ENCODE data around the gene ATRNL1. TPM values are rescaled to one million over a fixed set of nuclear protein-coding genes. Genes with fewer than 3 reads are reported as not detected.

Gene ATRNL1
- total RNA-seq, 4 donors from 2014 or later, result 0.34 to 1.1 (median 0.55) TPM

DNA sequence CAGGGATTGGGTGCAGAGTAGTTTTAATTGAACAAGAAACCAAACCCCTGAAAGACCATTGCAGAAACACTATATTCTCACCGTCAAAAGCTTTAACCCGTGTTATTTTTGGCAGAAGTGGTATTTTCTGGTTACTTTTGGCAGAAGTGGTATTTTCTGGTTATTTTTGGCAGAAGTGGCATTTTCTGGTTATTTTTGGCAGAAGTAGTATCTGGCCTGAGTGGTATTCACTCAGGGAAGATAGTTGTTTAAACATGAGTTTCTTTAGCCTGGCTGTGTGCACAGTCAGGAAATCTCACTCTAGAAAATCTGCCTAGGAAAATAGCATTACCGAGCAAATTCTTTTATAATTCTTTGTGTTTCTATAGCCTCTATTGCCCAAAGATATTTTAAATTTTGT is 857.2 kb downstream of the ATRNL1 start:
- intact Hi-C loops (cut with DNase I; ENCODE audit: low total_unique reads), result no loop called here
- no peak overlapping the region for H3K4me3 ChIP-seq (ENCODE audit: low read depth, poor library complexity, severe bottlenecking)
- TF ChIP-seq POLR2A (IDR thresholded peaks at IDR 0.05), result no peak
- TF ChIP-seq, protein P1, sequence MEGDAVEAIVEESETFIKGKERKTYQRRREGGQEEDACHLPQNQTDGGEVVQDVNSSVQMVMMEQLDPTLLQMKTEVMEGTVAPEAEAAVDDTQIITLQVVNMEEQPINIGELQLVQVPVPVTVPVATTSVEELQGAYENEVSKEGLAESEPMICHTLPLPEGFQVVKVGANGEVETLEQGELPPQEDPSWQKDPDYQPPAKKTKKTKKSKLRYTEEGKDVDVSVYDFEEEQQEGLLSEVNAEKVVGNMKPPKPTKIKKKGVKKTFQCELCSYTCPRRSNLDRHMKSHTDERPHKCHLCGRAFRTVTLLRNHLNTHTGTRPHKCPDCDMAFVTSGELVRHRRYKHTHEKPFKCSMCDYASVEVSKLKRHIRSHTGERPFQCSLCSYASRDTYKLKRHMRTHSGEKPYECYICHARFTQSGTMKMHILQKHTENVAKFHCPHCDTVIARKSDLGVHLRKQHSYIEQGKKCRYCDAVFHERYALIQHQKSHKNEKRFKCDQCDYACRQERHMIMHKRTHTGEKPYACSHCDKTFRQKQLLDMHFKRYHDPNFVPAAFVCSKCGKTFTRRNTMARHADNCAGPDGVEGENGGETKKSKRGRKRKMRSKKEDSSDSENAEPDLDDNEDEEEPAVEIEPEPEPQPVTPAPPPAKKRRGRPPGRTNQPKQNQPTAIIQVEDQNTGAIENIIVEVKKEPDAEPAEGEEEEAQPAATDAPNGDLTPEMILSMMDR (IDR thresholded peaks at IDR 0.05), result no peak
- WGBS, 2 donors, result 68 to 69% methylated on average over 3 of the region's 3 CpGs
- no peak for DNase-seq (ENCODE audit: low spot score in 2 of 2)

DNA sequence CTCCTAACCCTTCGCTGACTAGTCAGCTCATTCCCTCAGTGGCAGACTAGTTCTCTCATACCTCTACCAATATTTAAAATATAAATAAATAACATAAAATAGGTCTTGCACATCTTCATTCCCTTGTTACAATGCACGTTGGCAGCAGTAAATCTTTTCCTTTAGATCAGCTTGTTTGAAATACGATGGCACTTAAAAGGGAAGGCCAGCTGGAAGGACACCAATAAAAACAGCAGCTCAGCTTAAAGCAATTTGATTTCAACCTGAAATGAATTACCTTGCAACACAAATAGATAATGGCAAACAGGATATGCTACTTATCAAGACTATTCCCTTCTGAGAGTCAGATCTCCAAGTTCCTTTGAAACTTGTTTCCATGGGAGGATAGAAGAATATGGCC is 858.1 kb downstream of the ATRNL1 start:
- no peak overlapping the region for H3K4me3 ChIP-seq (ENCODE audit: low read depth, poor library complexity, severe bottlenecking)
- DNase-seq (ENCODE audit: low spot score in 2 of 2), result no peak
- 57 to 66% methylated on average over 3 of the region's 3 CpGs for WGBS, 2 donors
- TF ChIP-seq, protein P1 (IDR thresholded peaks at IDR 0.05), result no peak
- TF ChIP-seq POLR2A (IDR thresholded peaks at IDR 0.05), result no peak
- intact Hi-C loops (cut with DNase I; ENCODE audit: low total_unique reads), result no loop called here

DNA sequence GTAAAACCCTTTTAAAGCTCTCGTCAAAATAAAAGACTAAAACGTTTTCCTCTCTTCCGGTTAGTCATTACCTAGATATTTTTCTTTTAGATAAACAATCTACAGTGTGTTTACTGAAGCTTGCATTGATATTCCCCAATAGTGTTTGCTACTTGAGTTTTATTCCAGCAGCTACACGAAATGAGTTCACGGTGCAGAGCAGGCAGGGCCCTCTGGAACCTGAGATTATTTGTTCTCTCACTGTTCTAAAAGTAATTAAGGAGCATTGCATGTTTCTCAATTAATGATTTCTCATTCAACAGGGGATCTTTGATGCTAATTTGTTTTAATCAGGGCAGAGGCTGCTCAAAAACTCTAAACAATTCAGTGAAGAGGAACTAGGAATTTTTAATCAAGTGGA is 860.1 kb downstream of the ATRNL1 start:
- no peak for DNase-seq (ENCODE audit: low spot score in 2 of 2)
- 86 to 87% methylated on average over 5 of the region's 5 CpGs for WGBS, 2 donors
- no peak overlapping the region for H3K4me3 ChIP-seq (ENCODE audit: low read depth, poor library complexity, severe bottlenecking)
- no peak for TF ChIP-seq POLR2A (IDR thresholded peaks at IDR 0.05)
- TF ChIP-seq, protein P1 (IDR thresholded peaks at IDR 0.05), result no peak
- intact Hi-C loops (cut with DNase I; ENCODE audit: low total_unique reads), result no loop called here

DNA sequence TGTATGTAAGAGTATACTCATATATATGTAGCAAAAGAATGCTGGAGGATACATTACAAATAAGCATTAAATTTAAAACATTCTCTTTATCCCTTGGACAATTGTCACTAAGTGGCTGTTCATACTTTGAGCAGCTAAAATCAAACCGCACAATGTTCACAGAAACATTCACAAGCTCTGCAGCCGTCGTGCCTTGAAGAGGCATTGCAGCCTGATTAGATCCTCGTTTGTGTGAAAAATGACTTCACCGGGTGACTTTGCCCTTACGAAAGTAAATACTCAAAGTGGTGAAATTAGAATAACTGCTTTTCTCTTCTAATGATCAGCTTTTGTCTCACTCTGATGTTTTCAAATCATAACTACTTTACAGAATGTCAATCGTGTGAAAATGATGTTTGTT is 860.8 kb downstream of the ATRNL1 start:
- no peak for DNase-seq (ENCODE audit: low spot score in 2 of 2)
- TF ChIP-seq POLR2A (IDR thresholded peaks at IDR 0.05), result no peak
- TF ChIP-seq, protein P1 (IDR thresholded peaks at IDR 0.05), result no peak
- intact Hi-C loops (cut with DNase I; ENCODE audit: low total_unique reads), result no loop called here
- 90 to 94% methylated on average over 7 of the region's 7 CpGs for WGBS, 2 donors
- H3K4me3 ChIP-seq (ENCODE audit: low read depth, poor library complexity, severe bottlenecking), result no peak overlapping the region

DNA sequence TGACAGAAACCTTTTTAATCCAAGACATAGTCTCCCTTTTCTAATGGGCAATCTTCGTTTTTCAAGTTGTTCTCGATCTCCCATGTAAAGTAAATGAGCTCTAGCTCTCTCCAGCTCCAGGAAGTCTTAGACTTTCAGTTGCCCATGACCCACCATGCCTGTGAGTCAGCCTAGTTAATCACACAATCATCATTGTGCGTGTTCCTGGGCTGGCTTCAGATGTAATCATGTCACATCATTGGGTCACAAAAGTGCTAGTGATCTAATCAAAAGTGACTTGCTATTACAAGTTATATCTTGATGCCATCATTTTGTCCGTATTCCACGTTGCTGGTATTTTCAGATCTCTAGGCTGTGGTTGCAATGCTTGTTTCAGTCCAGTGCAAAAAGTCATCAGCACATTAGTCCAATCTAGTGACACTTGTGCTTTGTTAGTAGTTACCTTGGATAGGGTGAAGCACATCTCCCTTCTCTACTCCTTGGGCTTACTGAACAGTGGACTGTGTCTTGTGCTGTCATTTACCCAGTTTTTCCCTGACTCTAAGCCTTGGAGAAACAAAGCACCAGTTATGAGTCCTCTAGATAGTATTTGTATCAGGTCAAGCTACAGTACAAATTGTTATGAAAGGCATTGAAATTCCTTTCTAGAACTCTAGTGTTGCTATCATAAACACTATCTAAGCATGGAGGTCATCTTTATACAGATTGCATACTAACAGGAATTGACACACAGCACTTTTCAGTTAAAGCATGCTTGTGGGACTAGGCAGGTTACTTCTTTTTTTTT is 863.3 kb downstream of the ATRNL1 start:
- DNase-seq (ENCODE audit: low spot score in 2 of 2), result no peak
- intact Hi-C loops (cut with DNase I; ENCODE audit: low total_unique reads), result no loop called here
- H3K4me3 ChIP-seq (ENCODE audit: low read depth, poor library complexity, severe bottlenecking), result no peak overlapping the region
- TF ChIP-seq POLR2A (IDR thresholded peaks at IDR 0.05), result no peak
- TF ChIP-seq, protein P1 (IDR thresholded peaks at IDR 0.05), result no peak
- 77 to 83% methylated on average over 5 of the region's 5 CpGs for WGBS, 2 donors

DNA sequence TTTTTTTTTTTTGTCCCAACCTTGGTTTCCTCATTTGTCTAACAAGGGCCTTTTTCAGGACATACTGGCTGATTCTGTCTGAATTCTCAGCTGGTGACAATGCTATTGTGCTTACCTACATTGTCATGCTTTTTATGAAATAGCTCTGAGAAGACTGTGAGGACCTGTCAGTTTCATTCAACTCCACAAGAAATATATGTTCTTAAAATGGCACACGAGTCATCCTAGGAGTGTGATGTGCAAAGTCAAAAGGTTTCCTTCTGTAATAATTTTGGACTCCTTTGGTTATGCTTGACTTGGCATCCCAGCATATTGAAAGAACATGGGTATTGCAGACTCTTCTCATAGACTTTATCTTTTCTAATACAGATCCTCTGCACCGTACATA is 863.8 kb downstream of the ATRNL1 start:
- intact Hi-C loops (cut with DNase I; ENCODE audit: low total_unique reads), result no loop called here
- H3K4me3 ChIP-seq (ENCODE audit: low read depth, poor library complexity, severe bottlenecking), result no peak overlapping the region
- no peak for DNase-seq (ENCODE audit: low spot score in 2 of 2)
- TF ChIP-seq, protein P1 (IDR thresholded peaks at IDR 0.05), result no peak
- TF ChIP-seq POLR2A (IDR thresholded peaks at IDR 0.05), result no peak
- 83 to 89% methylated on average over 2 of the region's 2 CpGs for WGBS, 2 donors
